B cell (primary cell): ENCODE measurements around the gene CDK10. TPM values are rescaled to one million over a fixed set of nuclear protein-coding genes. Genes with fewer than 3 reads are reported as not detected.

Source experiments
- ATAC-seq: fragments of 200-7000 bp; cut with Tn5 transposase; one replicate; pipeline ENCODE4 v1.10.0; 2021; ENCODE audit warnings: low read depth, mild to moderate bottlenecking, moderate number of reproducible peaks, moderate library complexity
- CTCF ChIA-PET: fragments of 350-600 bp; sonication (Branson Sonifier 250); formaldehyde crosslinking; loops from one replicate; lab custom pipeline; 2021; ENCODE audit warnings: antibody characterized with exemption, inconsistent platforms; lab: Charles Lee
- POLR2A ChIA-PET: fragments of 350-600 bp; sonication (Branson Sonifier 250); formaldehyde crosslinking; loops from one replicate; lab custom pipeline; 2021; ENCODE audit warnings: antibody characterized with exemption; lab: Charles Lee
- DNase-seq: peaks from one replicate; pipeline ENCODE4 v3.0.0; 2013
- H2AFZ ChIP-seq: 2 replicates; pipeline ENCODE4 v1.6.1; 2012; ENCODE audit warnings: mild to moderate bottlenecking, low read depth, low read length; ENCODE audit not compliant: insufficient read depth, poor library complexity, severe bottlenecking
- H3K27ac ChIP-seq, 2 donors: 1 replicate in 1 of 2; 2 replicates in 1 of 2; pipeline ENCODE4 v1.5.1; 2012 to 2013; ENCODE audit warnings: low read length in 2 of 2, mild to moderate bottlenecking in 2 of 2, moderate library complexity in 1 of 2
- H3K27me3 ChIP-seq, 4 experiments: fragments of 200-600 bp in 1 of 4; sonication (generic) in 1 of 4; replicated peaks in 1 of 4; 1 replicate in 2 of 4; 2 replicates in 2 of 4; pipeline versions ENCODE4 v1.6.1 to v1.7.0; 2013 to 2016; ENCODE audit warnings: low read length in 3 of 4, mild to moderate bottlenecking in 2 of 4, mixed read lengths in 1 of 4, moderate library complexity in 1 of 4; ENCODE audit not compliant: insufficient read depth in 4 of 4, control insufficient read depth in 3 of 4; ENCODE audit errors: control extremely low read depth in 1 of 4
- H3K36me3 ChIP-seq, 2 experiments: replicated peaks in 1 of 2; 1 replicate in 1 of 2; 2 replicates in 1 of 2; pipeline versions ENCODE4 v1.6.1 to v1.7.1; 2013; ENCODE audit warnings: low read length in 1 of 2; ENCODE audit not compliant: insufficient read depth in 2 of 2, control insufficient read depth in 1 of 2; ENCODE audit errors: control extremely low read depth in 1 of 2, extremely low read depth in 1 of 2
- H3K4me1 ChIP-seq, 2 donors: fragments of 200-600 bp in 1 of 2; sonication (generic) in 1 of 2; 1 replicate in 1 of 2; 2 replicates in 1 of 2; pipeline versions ENCODE4 v1.5.1 to v1.6.1; 2013 to 2017; ENCODE audit warnings: low read length in 2 of 2; ENCODE audit not compliant: control insufficient read depth in 2 of 2, insufficient read depth in 2 of 2
- H3K4me2 ChIP-seq: replicated peaks from 2 replicates; pipeline ENCODE3; 2012; ENCODE audit warnings: mild to moderate bottlenecking, low read depth, low read length; ENCODE audit not compliant: poor library complexity, severe bottlenecking
- H3K4me3 ChIP-seq, 5 experiments: fragments of 200-600 bp in 1 of 5; sonication (generic) in 1 of 5; 1 replicate in 3 of 5; 2 replicates in 2 of 5; pipeline versions ENCODE4 v1.5.1 to v1.7.0; 2011 to 2016; ENCODE audit warnings: low read length in 4 of 5, mild to moderate bottlenecking in 4 of 5, low read depth in 2 of 5, control low read depth in 1 of 5, moderate library complexity in 1 of 5; ENCODE audit not compliant: insufficient read depth in 1 of 5; ENCODE audit errors: control extremely low read depth in 1 of 5, extremely low read depth in 1 of 5
- H3K79me2 ChIP-seq: fragments of 200-600 bp; sonication (generic); one replicate; pipeline ENCODE4 v1.6.0; 2016; ENCODE audit warnings: low read length; ENCODE audit not compliant: control insufficient read depth, insufficient read depth
- H3K9ac ChIP-seq: fragments of 200-600 bp; sonication (generic); 2 replicates; pipeline ENCODE4 v1.6.1; 2017; ENCODE audit warnings: mild to moderate bottlenecking, low read length, moderate library complexity
- H3K9me3 ChIP-seq, 3 donors: one replicate each; pipeline versions ENCODE4 v1.6.1 to v1.7.1; 2013; ENCODE audit warnings: low read length in 2 of 3; ENCODE audit not compliant: control insufficient read depth in 2 of 3, insufficient read depth in 1 of 3; ENCODE audit errors: control extremely low read depth in 1 of 3
- H4K20me1 ChIP-seq: 2 replicates; pipeline ENCODE4 v1.6.0; 2012; ENCODE audit warnings: mild to moderate bottlenecking, low read length; ENCODE audit not compliant: insufficient read depth, control insufficient read depth, poor library complexity, severe bottlenecking
- H3K27ac Mint-ChIP-seq: one replicate; pipeline ENCODE4 v1.8.0; 2021; ENCODE audit warnings: mixed read lengths
- H3K27me3 Mint-ChIP-seq: one replicate; pipeline ENCODE4 v1.8.0; 2021; ENCODE audit warnings: mixed read lengths
- H3K4me1 Mint-ChIP-seq: one replicate; pipeline ENCODE4 v1.8.0; 2021; ENCODE audit warnings: mixed read lengths
- H3K4me3 Mint-ChIP-seq: one replicate; pipeline ENCODE4 v1.8.0; 2021; ENCODE audit warnings: mixed read lengths
- H3K9me3 Mint-ChIP-seq: one replicate; pipeline ENCODE4 v1.8.0; 2022; ENCODE audit warnings: mixed read lengths; ENCODE audit not compliant: insufficient read depth
- EZH2 ChIP-seq: IDR thresholded peaks from 2 replicates; pipeline ENCODE4 v1.6.1; 2012; ENCODE audit warnings: borderline replicate concordance, low read depth, mild to moderate bottlenecking, moderate library complexity, low read length; ENCODE audit not compliant: insufficient read depth, poor library complexity, severe bottlenecking
- WGBS: methylation state at CpG from one replicate; pipeline ENCODE4 v1.1.5; 2013; ENCODE audit warnings: missing lambda C conversion rate; ENCODE audit not compliant: insufficient coverage; 5-methylcytosine and 5-hydroxymethylcytosine counted together
- intact Hi-C: fragments of 100-400 bp; cut with micrococcal nuclease; formaldehyde crosslinking; loops from one replicate; pipeline ENCODE4 v1.10.0; 2022
- polyA plus RNA-seq: library from polyadenylated mRNA; depleted of rRNA; stranded (reverse); fragments of >200 nt; gene quantifications from 2 replicates; pipeline ENCODE4 v1.2.3, GENCODE V29; 2012
- total RNA-seq, 2 donors: library from RNA; stranded (reverse); fragments of 120-200 nt in 1 of 2; gene quantifications; 1 replicate in 1 of 2; 2 replicates in 1 of 2; pipeline versions ENCODE4 v1.2.3 to v1.2.4, GENCODE V29; 2013 to 2022
- TF ChIP-seq, protein P1 (sequence below): fragments of 200-600 bp; IDR thresholded peaks from one replicate; pipeline ENCODE4 v1.8.0; 2022; ENCODE audit warnings: antibody characterized with exemption, mild to moderate bottlenecking

Gene CDK10
- total and polyA plus RNA-seq, 2 donors (not counting 1 experiment from before 2014, with no cell fraction given): 114 to 145 TPM

- H3K27me3 Mint-ChIP-seq: no peaks in the 10 kb centered on the region
- no peaks in the 10 kb centered on the region for H3K9me3 Mint-ChIP-seq
- no peaks in the 10 kb centered on the region for H3K9me3 ChIP-seq
- H3K4me3 Mint-ChIP-seq: no peak overlapping the region
- H3K9ac ChIP-seq: no peak overlapping the region
- ATAC-seq (no peak), DNase-seq (no peak)
- peaks cover 90% of the 10 kb centered on the region for H3K79me2 ChIP-seq
- no peaks in the 10 kb centered on the region for H3K27me3 ChIP-seq
- TF ChIP-seq EZH2: no peak
- TF ChIP-seq, protein P1, sequence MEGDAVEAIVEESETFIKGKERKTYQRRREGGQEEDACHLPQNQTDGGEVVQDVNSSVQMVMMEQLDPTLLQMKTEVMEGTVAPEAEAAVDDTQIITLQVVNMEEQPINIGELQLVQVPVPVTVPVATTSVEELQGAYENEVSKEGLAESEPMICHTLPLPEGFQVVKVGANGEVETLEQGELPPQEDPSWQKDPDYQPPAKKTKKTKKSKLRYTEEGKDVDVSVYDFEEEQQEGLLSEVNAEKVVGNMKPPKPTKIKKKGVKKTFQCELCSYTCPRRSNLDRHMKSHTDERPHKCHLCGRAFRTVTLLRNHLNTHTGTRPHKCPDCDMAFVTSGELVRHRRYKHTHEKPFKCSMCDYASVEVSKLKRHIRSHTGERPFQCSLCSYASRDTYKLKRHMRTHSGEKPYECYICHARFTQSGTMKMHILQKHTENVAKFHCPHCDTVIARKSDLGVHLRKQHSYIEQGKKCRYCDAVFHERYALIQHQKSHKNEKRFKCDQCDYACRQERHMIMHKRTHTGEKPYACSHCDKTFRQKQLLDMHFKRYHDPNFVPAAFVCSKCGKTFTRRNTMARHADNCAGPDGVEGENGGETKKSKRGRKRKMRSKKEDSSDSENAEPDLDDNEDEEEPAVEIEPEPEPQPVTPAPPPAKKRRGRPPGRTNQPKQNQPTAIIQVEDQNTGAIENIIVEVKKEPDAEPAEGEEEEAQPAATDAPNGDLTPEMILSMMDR: no peak
- H3K36me3 ChIP-seq: peaks cover 0 to 76% of the 10 kb centered on the region in 2 experiments
- H3K27ac ChIP-seq: no peak overlapping the region
- H3K27ac Mint-ChIP-seq: no peak overlapping the region
- POLR2A ChIA-PET: no interaction called here
- no peak overlapping the region for H3K4me3 ChIP-seq
- H3K4me1 ChIP-seq: no peaks in the 10 kb centered on the region
- intact Hi-C loops: no loop called here
- peaks cover 8% of the 10 kb centered on the region for H3K4me1 Mint-ChIP-seq
- no peak overlapping the region for H3K4me2 ChIP-seq
- H2AFZ ChIP-seq: no peak overlapping the region
- peaks cover 87% of the 10 kb centered on the region for H4K20me1 ChIP-seq
- WGBS: 97% methylated on average over 13 of the region's 14 CpGs
- CTCF ChIA-PET: no interaction called here
Observed at GRCh38 chr16:89729863-89730593, 43.5 kb downstream of the CDK10 start.

DNA sequence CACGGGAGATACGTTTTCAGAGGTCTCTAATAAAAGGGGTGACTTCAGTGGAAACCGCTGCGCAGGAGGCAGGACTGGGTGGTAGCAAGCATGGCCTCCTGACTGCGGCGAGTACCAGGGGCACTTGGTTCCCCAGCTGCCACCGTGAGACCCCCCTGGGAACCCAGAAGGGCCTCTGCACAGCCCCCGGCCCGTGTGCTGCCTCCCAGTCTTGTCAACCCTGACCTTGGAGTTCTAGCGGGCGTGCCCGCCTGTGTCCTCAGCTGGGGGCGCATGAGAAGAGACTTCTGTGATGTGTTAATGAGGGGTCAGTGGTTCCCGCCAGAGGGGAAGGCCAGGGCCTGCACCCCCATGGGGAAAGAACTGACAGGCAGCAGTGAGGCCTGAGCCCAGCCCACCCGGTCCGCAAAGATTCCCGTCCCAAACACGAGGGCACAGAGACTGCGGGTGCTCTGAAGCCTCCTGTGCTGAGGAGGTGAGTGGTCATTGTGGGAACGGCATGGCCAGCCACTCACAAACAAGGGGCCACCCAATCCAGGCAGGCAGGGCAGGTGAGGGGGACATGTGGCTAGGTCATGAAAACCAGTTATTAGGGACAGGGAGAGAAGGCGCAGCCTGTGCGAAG is 44.2 kb downstream of the CDK10 start:
- H3K27me3 Mint-ChIP-seq: no peaks in the 10 kb centered on the region
- Histone ChIP-seq H3K36me3 (peaks cover 0 to 77% of the 10 kb centered on the region in 2 experiments), H3K79me2 (peaks cover 86% of the 10 kb centered on the region), H4K20me1 (peaks cover 87% of the 10 kb centered on the region), H2AFZ (no peak overlapping the region), H3K4me2 (no peak overlapping the region), H3K27me3 (no peaks in the 10 kb centered on the region), H3K9ac (no peak overlapping the region), H3K27ac (no peak overlapping the region), H3K9me3 (no peaks in the 10 kb centered on the region), H3K4me3 (no peak overlapping the region), H3K4me1 (no peaks in the 10 kb centered on the region)
- DNase-seq: no peak
- no peak overlapping the region for H3K4me3 Mint-ChIP-seq
- H3K4me1 Mint-ChIP-seq: peaks cover 8% of the 10 kb centered on the region
- POLR2A ChIA-PET: no interaction called here
- CTCF ChIA-PET: no interaction called here
- intact Hi-C loops: no loop called here
- TF ChIP-seq EZH2: no peak
- TF ChIP-seq, protein P1: no peak
- ATAC-seq: no peak
- no peak overlapping the region for H3K27ac Mint-ChIP-seq
- H3K9me3 Mint-ChIP-seq: no peaks in the 10 kb centered on the region
- WGBS: 90% methylated on average over 19 of the region's 22 CpGs
